ENCODE data around the gene CADM2.

CADM2 gene

DNA sequence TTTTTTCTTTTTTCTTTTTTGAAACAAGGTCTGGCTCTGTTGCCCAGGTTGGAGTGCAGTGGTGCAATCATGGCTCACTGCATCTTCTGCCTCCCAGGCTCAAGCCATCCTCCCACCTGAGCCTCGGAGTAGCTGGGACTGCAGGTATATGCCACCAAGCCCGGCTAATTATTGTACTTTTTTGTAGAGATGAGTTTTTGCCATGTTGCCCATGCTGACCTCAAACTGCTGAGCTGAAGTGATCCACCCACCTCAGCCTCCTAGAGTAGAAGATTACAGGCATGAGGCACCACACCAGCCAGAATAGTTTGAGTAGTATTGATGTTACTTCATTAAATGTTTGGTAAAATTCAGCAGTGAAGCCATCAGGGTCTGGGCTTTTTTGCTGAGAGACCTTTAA, 251.8 kb downstream of the CADM2 start:
- Histone ChIP-seq H3K4me3 (ENCODE audit: low read depth in 1 of 2, low read length in 2 of 2) (no peak overlapping the region), H3K27ac (ENCODE audit: low read depth, low read length) (no peak overlapping the region), H3K9ac (ENCODE audit: low read length) (no peak overlapping the region), H3K36me3 (ENCODE audit: insufficient read depth, low read length) (no peaks in the 10 kb centered on the region), H3K4me1 (ENCODE audit: insufficient read depth, low read length) (no peaks in the 10 kb centered on the region), H3K9me3 (ENCODE audit: low read length) (no peaks in the 10 kb centered on the region), H3K27me3 (ENCODE audit: control insufficient read depth in 1 of 2, insufficient read depth in 2 of 2, low read length in 2 of 2) (no peaks in the 10 kb centered on the region)

GRCh38 chr3:85228966-85229365, 270.2 kb downstream of the CADM2 start:
- Histone ChIP-seq H3K9ac (ENCODE audit: low read length) (no peak overlapping the region), H3K4me1 (ENCODE audit: insufficient read depth, low read length) (no peaks in the 10 kb centered on the region), H3K27me3 (ENCODE audit: control insufficient read depth in 1 of 2, insufficient read depth in 2 of 2, low read length in 2 of 2) (no peaks in the 10 kb centered on the region)

DNA sequence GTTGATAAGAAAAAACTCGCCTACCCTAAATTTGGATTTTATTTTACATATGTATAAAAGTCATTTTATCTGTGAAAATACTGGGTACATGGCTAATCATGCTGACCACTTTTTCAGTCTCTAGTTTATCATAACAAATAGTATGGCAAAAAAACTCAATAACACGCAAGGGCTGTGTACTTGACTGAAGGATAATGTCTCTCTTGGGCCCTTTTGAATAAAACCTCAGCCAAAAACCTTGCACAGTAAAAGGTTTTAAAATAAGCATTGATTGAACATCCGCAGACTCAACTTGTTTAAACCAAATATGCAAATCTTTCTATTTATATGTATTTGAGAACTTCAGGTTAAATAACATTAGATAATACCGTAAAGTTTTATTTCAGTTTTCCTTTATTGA, 285.3 kb downstream of the CADM2 start:
- Histone ChIP-seq H3K4me1 (ENCODE audit: insufficient read depth, low read length) (no peaks in the 10 kb centered on the region), H3K9me3 (ENCODE audit: low read length) (no peaks in the 10 kb centered on the region), H3K27me3 (ENCODE audit: control insufficient read depth in 1 of 2, insufficient read depth in 2 of 2, low read length in 2 of 2) (no peaks in the 10 kb centered on the region), H3K36me3 (ENCODE audit: insufficient read depth, low read length) (no peaks in the 10 kb centered on the region), H3K27ac (ENCODE audit: low read depth, low read length) (no peak overlapping the region), H3K9ac (ENCODE audit: low read length) (no peak overlapping the region), H3K4me3 (ENCODE audit: low read depth in 1 of 2, low read length in 2 of 2) (no peak overlapping the region)

More at GRCh38 chr3:85228966-85229365, 270.2 kb downstream of the CADM2 start:
- H3K27ac ChIP-seq (ENCODE audit: low read depth, low read length), result no peak overlapping the region
- H3K9me3 ChIP-seq (ENCODE audit: low read length), result no peaks in the 10 kb centered on the region
- no peak overlapping the region for H3K4me3 ChIP-seq (ENCODE audit: low read depth in 1 of 2, low read length in 2 of 2)
- H3K36me3 ChIP-seq (ENCODE audit: insufficient read depth, low read length), result no peaks in the 10 kb centered on the region

GRCh38 chr3:85244519-85244918, 285.7 kb downstream of the CADM2 start:
- no peak overlapping the region for H3K27ac ChIP-seq (ENCODE audit: low read depth, low read length)
- H3K9me3 ChIP-seq (ENCODE audit: low read length), result no peaks in the 10 kb centered on the region
- H3K4me3 ChIP-seq (ENCODE audit: low read depth in 1 of 2, low read length in 2 of 2), result no peak overlapping the region
- H3K36me3 ChIP-seq (ENCODE audit: insufficient read depth, low read length), result no peaks in the 10 kb centered on the region
- H3K4me1 ChIP-seq (ENCODE audit: insufficient read depth, low read length), result no peaks in the 10 kb centered on the region
- no peaks in the 10 kb centered on the region for H3K27me3 ChIP-seq (ENCODE audit: control insufficient read depth in 1 of 2, insufficient read depth in 2 of 2, low read length in 2 of 2)
- H3K9ac ChIP-seq (ENCODE audit: low read length), result no peak overlapping the region

- no peaks in the 10 kb centered on the region for H3K9me3 ChIP-seq (ENCODE audit: low read length)
- H3K9ac ChIP-seq (ENCODE audit: low read length), result no peak overlapping the region
- no peaks in the 10 kb centered on the region for H3K4me1 ChIP-seq (ENCODE audit: insufficient read depth, low read length)
- no peaks in the 10 kb centered on the region for H3K27me3 ChIP-seq (ENCODE audit: control insufficient read depth in 1 of 2, insufficient read depth in 2 of 2, low read length in 2 of 2)
- no peak overlapping the region for H3K4me3 ChIP-seq (ENCODE audit: low read depth in 1 of 2, low read length in 2 of 2)
- H3K27ac ChIP-seq (ENCODE audit: low read depth, low read length), result no peak overlapping the region
- no peaks in the 10 kb centered on the region for H3K36me3 ChIP-seq (ENCODE audit: insufficient read depth, low read length)
These were observed 293.0 kb downstream of the CADM2 start for GRCh38 chr3:85251766-85252165.

GRCh38 chr3:85252686-85253085, 293.9 kb downstream of the CADM2 start:
- H3K27me3 ChIP-seq (ENCODE audit: control insufficient read depth in 1 of 2, insufficient read depth in 2 of 2, low read length in 2 of 2), result no peaks in the 10 kb centered on the region

DNA sequence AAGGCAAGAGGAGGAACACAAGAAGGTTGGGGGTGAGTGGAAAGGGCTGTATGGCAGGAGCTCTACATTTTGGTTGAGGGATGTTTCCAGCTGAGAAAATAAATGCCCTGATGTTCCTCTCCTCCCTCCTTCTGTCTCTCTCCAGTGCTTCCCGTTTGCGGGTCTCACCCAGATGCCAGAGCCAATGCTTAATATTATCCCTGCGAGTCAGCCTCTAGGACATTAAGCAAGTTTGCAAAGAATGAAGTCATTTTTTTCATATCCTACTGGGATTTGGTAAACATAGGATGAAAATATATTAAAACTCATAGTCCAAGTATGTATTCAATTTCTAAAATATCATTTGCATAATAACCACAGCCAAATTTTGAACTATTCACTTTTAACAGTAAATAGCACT, 295.9 kb downstream of the CADM2 start:
- no peaks in the 10 kb centered on the region for H3K4me1 ChIP-seq (ENCODE audit: insufficient read depth, low read length)
- H3K36me3 ChIP-seq (ENCODE audit: insufficient read depth, low read length), result no peaks in the 10 kb centered on the region
- no peak overlapping the region for H3K27ac ChIP-seq (ENCODE audit: low read depth, low read length)
- no peaks in the 10 kb centered on the region for H3K27me3 ChIP-seq (ENCODE audit: control insufficient read depth in 1 of 2, insufficient read depth in 2 of 2, low read length in 2 of 2)
- no peak overlapping the region for H3K4me3 ChIP-seq (ENCODE audit: low read depth in 1 of 2, low read length in 2 of 2)
- no peaks in the 10 kb centered on the region for H3K9me3 ChIP-seq (ENCODE audit: low read length)
- no peak overlapping the region for H3K9ac ChIP-seq (ENCODE audit: low read length)

More at GRCh38 chr3:85252686-85253085, 293.9 kb downstream of the CADM2 start:
- no peaks in the 10 kb centered on the region for H3K9me3 ChIP-seq (ENCODE audit: low read length)
- H3K27ac ChIP-seq (ENCODE audit: low read depth, low read length), result no peak overlapping the region
- no peaks in the 10 kb centered on the region for H3K36me3 ChIP-seq (ENCODE audit: insufficient read depth, low read length)
- H3K4me1 ChIP-seq (ENCODE audit: insufficient read depth, low read length), result no peaks in the 10 kb centered on the region
- H3K4me3 ChIP-seq (ENCODE audit: low read depth in 1 of 2, low read length in 2 of 2), result no peak overlapping the region
- H3K9ac ChIP-seq (ENCODE audit: low read length), result no peak overlapping the region

GRCh38 chr3:85255949-85256348, 297.2 kb downstream of the CADM2 start:
- Histone ChIP-seq H3K27me3 (ENCODE audit: control insufficient read depth in 1 of 2, insufficient read depth in 2 of 2, low read length in 2 of 2) (no peaks in the 10 kb centered on the region), H3K36me3 (ENCODE audit: insufficient read depth, low read length) (no peaks in the 10 kb centered on the region), H3K9ac (ENCODE audit: low read length) (no peak overlapping the region), H3K9me3 (ENCODE audit: low read length) (no peaks in the 10 kb centered on the region), H3K27ac (ENCODE audit: low read depth, low read length) (no peak overlapping the region), H3K4me3 (ENCODE audit: low read depth in 1 of 2, low read length in 2 of 2) (no peak overlapping the region), H3K4me1 (ENCODE audit: insufficient read depth, low read length) (no peaks in the 10 kb centered on the region)

GRCh38 chr3:85258326-85258725, 299.5 kb downstream of the CADM2 start:
- Histone ChIP-seq H3K27ac (ENCODE audit: low read depth, low read length) (no peak overlapping the region), H3K27me3 (ENCODE audit: control insufficient read depth in 1 of 2, insufficient read depth in 2 of 2, low read length in 2 of 2) (no peaks in the 10 kb centered on the region), H3K9me3 (ENCODE audit: low read length) (no peaks in the 10 kb centered on the region), H3K4me1 (ENCODE audit: insufficient read depth, low read length) (no peaks in the 10 kb centered on the region), H3K4me3 (ENCODE audit: low read depth in 1 of 2, low read length in 2 of 2) (no peak overlapping the region), H3K9ac (ENCODE audit: low read length) (no peak overlapping the region), H3K36me3 (ENCODE audit: insufficient read depth, low read length) (no peaks in the 10 kb centered on the region)

GRCh38 chr3:85258819-85259218, 300.0 kb downstream of the CADM2 start:
- no peaks in the 10 kb centered on the region for H3K4me1 ChIP-seq (ENCODE audit: insufficient read depth, low read length)
- H3K27me3 ChIP-seq (ENCODE audit: control insufficient read depth in 1 of 2, insufficient read depth in 2 of 2, low read length in 2 of 2), result no peaks in the 10 kb centered on the region
- H3K9me3 ChIP-seq (ENCODE audit: low read length), result no peaks in the 10 kb centered on the region
- no peak overlapping the region for H3K9ac ChIP-seq (ENCODE audit: low read length)
- H3K27ac ChIP-seq (ENCODE audit: low read depth, low read length), result no peak overlapping the region
- no peak overlapping the region for H3K4me3 ChIP-seq (ENCODE audit: low read depth in 1 of 2, low read length in 2 of 2)
- H3K36me3 ChIP-seq (ENCODE audit: insufficient read depth, low read length), result no peaks in the 10 kb centered on the region

GRCh38 chr3:85259748-85260147, 301.0 kb downstream of the CADM2 start:
- no peak overlapping the region for H3K9ac ChIP-seq (ENCODE audit: low read length)
- no peaks in the 10 kb centered on the region for H3K9me3 ChIP-seq (ENCODE audit: low read length)
- no peaks in the 10 kb centered on the region for H3K4me1 ChIP-seq (ENCODE audit: insufficient read depth, low read length)
- no peak overlapping the region for H3K27ac ChIP-seq (ENCODE audit: low read depth, low read length)
- H3K4me3 ChIP-seq (ENCODE audit: low read depth in 1 of 2, low read length in 2 of 2), result no peak overlapping the region
- no peaks in the 10 kb centered on the region for H3K36me3 ChIP-seq (ENCODE audit: insufficient read depth, low read length)
- H3K27me3 ChIP-seq (ENCODE audit: control insufficient read depth in 1 of 2, insufficient read depth in 2 of 2, low read length in 2 of 2), result no peaks in the 10 kb centered on the region

- no peaks in the 10 kb centered on the region for H3K27me3 ChIP-seq (ENCODE audit: control insufficient read depth in 1 of 2, insufficient read depth in 2 of 2, low read length in 2 of 2)
- H3K4me3 ChIP-seq (ENCODE audit: low read depth in 1 of 2, low read length in 2 of 2), result no peak overlapping the region
- no peaks in the 10 kb centered on the region for H3K9me3 ChIP-seq (ENCODE audit: low read length)
- H3K36me3 ChIP-seq (ENCODE audit: insufficient read depth, low read length), result no peaks in the 10 kb centered on the region
- H3K4me1 ChIP-seq (ENCODE audit: insufficient read depth, low read length), result no peaks in the 10 kb centered on the region
- no peak overlapping the region for H3K27ac ChIP-seq (ENCODE audit: low read depth, low read length)
- H3K9ac ChIP-seq (ENCODE audit: low read length), result no peak overlapping the region
These were observed 305.6 kb downstream of the CADM2 start for GRCh38 chr3:85264381-85264780.

Measured in muscle layer of colon (tissue), 2 donors.